HCT116 (cell line): ENCODE data around the gene ZNF536. TPM values are rescaled to one million over a fixed set of nuclear protein-coding genes. Genes with fewer than 3 reads are reported as not detected.

Source experiments
- ATAC-seq: fragments of 200-7000 bp; cut with Tn5 transposase; 2 replicates; pipeline ENCODE4 v1.9.1; 2020; ENCODE audit warnings: mild to moderate bottlenecking, moderate library complexity
- BruUV-seq: library from RNA; stranded (reverse); fragments of 400-500 nt; replicated peaks from 2 replicates; lab custom pipeline; 2021; lab: Mats Ljungman, UMichigan
- CTCF ChIA-PET: fragments of 300-600 bp; sonication (Branson Sonifier 250); formaldehyde crosslinking; loops from one replicate; lab custom pipeline; 2021; ENCODE audit warnings: antibody characterized with exemption; lab: Charles Lee
- POLR2A ChIA-PET: fragments of 300-600, 350-600 bp; sonication (Branson Sonifier 250); formaldehyde crosslinking; loops from one replicate; lab custom pipeline; 2021; ENCODE audit warnings: antibody characterized with exemption; lab: Charles Lee
- RAD21 ChIA-PET, 2 experiments: fragments of 300-600 bp; sonication (Branson Sonifier 250); formaldehyde crosslinking; loops; one replicate each; lab custom pipeline; 2023; ENCODE audit warnings: low total read pairs in 2 of 2; ENCODE audit not compliant: uncharacterized antibody in 2 of 2, unreplicated experiment in 2 of 2, low non-redundant PET in 1 of 2; lab: Charles Lee
- DNase-seq: peaks from one replicate; pipeline ENCODE4 v3.0.0-alpha.2; 2010; ENCODE audit warnings: low read depth, low spot score
- H2AFZ ChIP-seq: fragments of 200-600 bp; shearing (Covaris generic), sonication (generic); 2 replicates; pipeline ENCODE4 v1.6.1; 2017; ENCODE audit warnings: low read depth, mixed run types, mixed read lengths, antibody characterized with exemption, low read length; ENCODE audit not compliant: poor library complexity, severe bottlenecking
- H3K27ac ChIP-seq: 2 replicates; pipeline ENCODE4 v1.5.1; 2012; ENCODE audit warnings: low read depth, low read length
- H3K27me3 ChIP-seq: fragments of 200-600 bp; sonication (generic); 2 replicates; pipeline ENCODE4 v1.6.1; 2016; ENCODE audit warnings: mixed run types, low read length, mixed read lengths; ENCODE audit not compliant: insufficient read depth
- H3K36me3 ChIP-seq, 2 experiments: fragments of 200-500 bp in 1 of 2; fragments of 200-600 bp in 1 of 2; sonication (Bioruptor generic) in 1 of 2; sonication (generic) in 1 of 2; 2 replicates each; pipeline versions ENCODE4 v1.5.1 to v1.6.1; 2014 to 2016; ENCODE audit warnings: low read length in 2 of 2, inconsistent platforms in 1 of 2, mixed read lengths in 1 of 2, mixed run types in 1 of 2; ENCODE audit not compliant: insufficient read depth in 2 of 2, control insufficient read depth in 1 of 2
- H3K4me1 ChIP-seq, 2 experiments: fragments of 200-600 bp in 1 of 2; sonication (generic) in 1 of 2; 2 replicates each; pipeline versions ENCODE4 v1.5.1 to v1.6.1; 2012 to 2017; ENCODE audit warnings: low read length in 2 of 2, inconsistent platforms in 1 of 2, mild to moderate bottlenecking in 1 of 2, mixed read lengths in 1 of 2, mixed run types in 1 of 2, moderate library complexity in 1 of 2; ENCODE audit not compliant: insufficient read depth in 2 of 2, control insufficient read depth in 1 of 2
- H3K4me2 ChIP-seq: fragments of 200-600 bp; sonication (generic); 2 replicates; pipeline ENCODE4 v1.6.1; 2017; ENCODE audit warnings: mixed run types, low read length, mixed read lengths
- H3K4me3 ChIP-seq, 2 experiments: fragments of 200-600 bp in 1 of 2; sonication (generic) in 1 of 2; replicated peaks in 1 of 2; 2 replicates each; pipeline ENCODE4 v1.5.1; 2011 to 2016; ENCODE audit warnings: low read length in 2 of 2, control low read depth in 1 of 2, low read depth in 1 of 2, mild to moderate bottlenecking in 1 of 2, mixed read lengths in 1 of 2, mixed run types in 1 of 2
- H3K79me2 ChIP-seq: fragments of 200-600 bp; sonication (generic); 2 replicates; pipeline ENCODE4 v1.6.1; 2017; ENCODE audit warnings: mild to moderate bottlenecking, mixed run types, low read length, moderate library complexity, mixed read lengths; ENCODE audit not compliant: insufficient read depth
- H3K9ac ChIP-seq: fragments of 200-600 bp; sonication (generic); 2 replicates; pipeline ENCODE4 v1.6.1; 2016; ENCODE audit warnings: low read length, mixed read lengths
- H3K9me2 ChIP-seq: fragments of 200-600 bp; sonication (generic), shearing (Covaris generic); 2 replicates; pipeline ENCODE4 v1.6.1; 2017; ENCODE audit warnings: mixed run types, mild to moderate bottlenecking, moderate library complexity; ENCODE audit not compliant: insufficient read depth
- H3K9me3 ChIP-seq, 2 experiments: fragments of 200-500 bp in 1 of 2; fragments of 200-600 bp in 1 of 2; sonication (Bioruptor generic) in 1 of 2; sonication (generic) in 1 of 2; 2 replicates each; pipeline ENCODE4 v1.6.1; 2014 to 2017; ENCODE audit warnings: low read length in 2 of 2, mixed read lengths in 2 of 2, inconsistent platforms in 1 of 2, low read depth in 1 of 2, mild to moderate bottlenecking in 1 of 2, mixed run types in 1 of 2, moderate library complexity in 1 of 2; ENCODE audit not compliant: control insufficient read depth in 1 of 2, insufficient read depth in 1 of 2
- H4K20me1 ChIP-seq: fragments of 200-600 bp; sonication (generic), shearing (Covaris generic); 2 replicates; pipeline ENCODE4 v1.6.1; 2017; ENCODE audit warnings: mixed run types, mild to moderate bottlenecking, moderate library complexity; ENCODE audit not compliant: insufficient read depth
- EZH2 ChIP-seq: fragments of 200-600 bp; sonication (generic); IDR thresholded peaks from 2 replicates; pipeline ENCODE4 v1.6.1; 2017; ENCODE audit warnings: antibody characterized with exemption, mixed run types
- POLR2A ChIP-seq: IDR thresholded peaks from 2 replicates; pipeline ENCODE4 v1.7.0; 2011; ENCODE audit warnings: borderline replicate concordance; ENCODE audit not compliant: insufficient read depth, insufficient read length; ENCODE audit errors: extremely low read depth
- RAD21 ChIP-seq: IDR thresholded peaks from 2 replicates; pipeline ENCODE4 v1.6.1; 2012; ENCODE audit warnings: low read depth, mild to moderate bottlenecking
- SIN3A ChIP-seq: IDR thresholded peaks from 2 replicates; pipeline ENCODE4 v1.6.1; 2012; ENCODE audit warnings: low read depth
- SRF ChIP-seq: IDR thresholded peaks from 2 replicates; pipeline ENCODE4 v1.6.1; 2012; ENCODE audit warnings: low read depth
- TCF7L2 ChIP-seq: IDR thresholded peaks from 2 replicates; pipeline ENCODE4 v1.7.0; 2011; ENCODE audit warnings: borderline replicate concordance, inconsistent platforms; ENCODE audit not compliant: insufficient read depth, insufficient read length; ENCODE audit errors: extremely low read depth
- ZFX ChIP-seq: fragments of 450-650 bp; IDR thresholded peaks from 2 replicates; pipeline ENCODE4 v1.6.1; 2017
- intact Hi-C: fragments of 100-400 bp; cut with micrococcal nuclease; formaldehyde crosslinking; loops from 2 replicates; pipeline ENCODE4 v1.10.0; 2022
- total RNA-seq: library from RNA; stranded (reverse); gene quantifications from one replicate; pipeline ENCODE4 v1.2.1, GENCODE V29; 2021; ENCODE audit not compliant: unreplicated experiment

Gene ZNF536
- total RNA-seq, 1 experiment from 2014 or later: not detected

- Histone ChIP-seq H3K36me3 (no peaks in the 10 kb centered on the region), H3K4me1 (no peaks in the 10 kb centered on the region), H3K27ac (no peak overlapping the region), H4K20me1 (no peaks in the 10 kb centered on the region), H3K4me2 (no peak overlapping the region), H2AFZ (no peak overlapping the region), H3K4me3 (no peak overlapping the region), H3K27me3 (no peaks in the 10 kb centered on the region), H3K79me2 (no peaks in the 10 kb centered on the region), H3K9me2 (no peaks in the 10 kb centered on the region), H3K9me3 (no peaks in the 10 kb centered on the region), H3K9ac (no peak overlapping the region)
- ATAC-seq: no peak
- no TSS peak for BruUV-seq
- no peak for TF ChIP-seq RAD21
- TF ChIP-seq SRF: no peak
- no peak for DNase-seq
- ChIA-PET CTCF (no interaction called here), POLR2A (no interaction called here), RAD21 (no interaction called here)
- intact Hi-C loops: loop anchor here (10.0 kb wide), 1 partner anchor 178 kb away; no protein-coding TSS in a partner anchor
Observed at GRCh38 chr19:30402436-30403202, 30.4 kb downstream of the ZNF536 start.

GRCh38 chr19:30403203-30403985 lies 31.2 kb downstream of the ZNF536 start:
- CTCF ChIA-PET: no interaction called here
- DNase-seq (no peak), ATAC-seq (no peak)
- Histone ChIP-seq H3K4me3 (no peak overlapping the region), H3K4me2 (no peak overlapping the region), H4K20me1 (no peaks in the 10 kb centered on the region), H3K4me1 (no peaks in the 10 kb centered on the region), H3K9ac (no peak overlapping the region), H3K9me3 (no peaks in the 10 kb centered on the region), H3K27me3 (no peaks in the 10 kb centered on the region), H3K9me2 (no peaks in the 10 kb centered on the region), H2AFZ (no peak overlapping the region), H3K79me2 (no peaks in the 10 kb centered on the region), H3K27ac (no peak overlapping the region), H3K36me3 (no peaks in the 10 kb centered on the region)
- no peak for TF ChIP-seq TCF7L2
- no peak for TF ChIP-seq SIN3A
- TF ChIP-seq POLR2A: no peak
- TF ChIP-seq RAD21: no peak
- TF ChIP-seq EZH2: no peak
- TF ChIP-seq ZFX: no peak
- intact Hi-C loops: loop anchor here (10.0 kb wide), 1 partner anchor 179 kb away; no protein-coding TSS in a partner anchor
- POLR2A ChIA-PET: no interaction called here
- BruUV-seq: no TSS peak
- RAD21 ChIA-PET: no interaction called here
